Measurements from ENCODE around the gene NRG3. TPM values are rescaled to one million over a fixed set of nuclear protein-coding genes. Genes with fewer than 3 reads are reported as not detected.

NRG3 gene
- total RNA-seq, 6 experiments from 2014 or later, result 0.34 to 0.99 (median 0.75) TPM

GRCh38 chr10:82176587-82176986 lies 301.6 kb downstream of the NRG3 start:
- intact Hi-C loops (cut with DNase I), result no loop called here

GRCh38 chr10:82190432-82191260 lies 315.7 kb downstream of the NRG3 start:
- Histone ChIP-seq H3K27ac (no peak overlapping the region), H3K4me3 (no peak overlapping the region), H3K4me1 (no peaks in the 10 kb centered on the region), H3K36me3 (no peaks in the 10 kb centered on the region), H3K9me3 (no peaks in the 10 kb centered on the region), H3K27me3 (no peaks in the 10 kb centered on the region)
- peak in 1 of 4 donors; percentile 20 for ATAC-seq
- DNase-seq, result no peak
- intact Hi-C loops (cut with DNase I), result no loop called here
- TF ChIP-seq POLR2A (IDR thresholded peaks at IDR 0.05) (no peak), CTCF (IDR thresholded peaks at IDR 0.05) (no peak)
- WGBS (ENCODE audit: insufficient coverage, low coverage, low lambda C conversion rate, missing lambda C conversion rate), result 48% methylated on average over 4 of the region's 5 CpGs

More at GRCh38 chr10:82176587-82176986, 301.6 kb downstream of the NRG3 start:
- Histone ChIP-seq H3K27me3 (no peaks in the 10 kb centered on the region), H3K4me1 (no peaks in the 10 kb centered on the region), H3K4me3 (no peak overlapping the region), H3K27ac (no peak overlapping the region), H3K36me3 (no peaks in the 10 kb centered on the region), H3K9me3 (no peaks in the 10 kb centered on the region)
- ATAC-seq, result no peak
- no peak for DNase-seq
- no peak for TF ChIP-seq CTCF (IDR thresholded peaks at IDR 0.05)
- TF ChIP-seq POLR2A (IDR thresholded peaks at IDR 0.05), result no peak
- WGBS (ENCODE audit: insufficient coverage, low coverage, low lambda C conversion rate, missing lambda C conversion rate), result 67% methylated on average over 1 of the region's 3 CpGs

- no peak for TF ChIP-seq CTCF (IDR thresholded peaks at IDR 0.05)
- ATAC-seq (no peak), DNase-seq (no peak)
- H3K36me3 ChIP-seq, result no peaks in the 10 kb centered on the region
- no peaks in the 10 kb centered on the region for H3K9me3 ChIP-seq
- H3K4me3 ChIP-seq, result no peak overlapping the region
- no peaks in the 10 kb centered on the region for H3K27me3 ChIP-seq
- intact Hi-C loops (cut with DNase I), result no loop called here
- H3K27ac ChIP-seq, result no peak overlapping the region
- no peaks in the 10 kb centered on the region for H3K4me1 ChIP-seq
- WGBS (ENCODE audit: insufficient coverage, low coverage, low lambda C conversion rate, missing lambda C conversion rate), result 78% methylated on average over 2 of the region's 2 CpGs
Observed at GRCh38 chr10:82191653-82192052, 316.7 kb downstream of the NRG3 start.

GRCh38 chr10:82192665-82193064 lies 317.7 kb downstream of the NRG3 start:
- Histone ChIP-seq H3K4me3 (no peak overlapping the region), H3K9me3 (no peaks in the 10 kb centered on the region), H3K27ac (no peak overlapping the region), H3K27me3 (no peaks in the 10 kb centered on the region), H3K36me3 (no peaks in the 10 kb centered on the region), H3K4me1 (no peaks in the 10 kb centered on the region)
- WGBS (ENCODE audit: insufficient coverage, low coverage, low lambda C conversion rate, missing lambda C conversion rate), result 67% methylated on average over 2 of the region's 2 CpGs
- TF ChIP-seq POLR2A (IDR thresholded peaks at IDR 0.05) (no peak), CTCF (IDR thresholded peaks at IDR 0.05) (no peak)
- ATAC-seq (no peak), DNase-seq (no peak)
- intact Hi-C loops (cut with DNase I), result no loop called here
